MCF 10A (cell line): ENCODE measurements around the gene CERS1. TPM values are rescaled to one million over a fixed set of nuclear protein-coding genes. Genes with fewer than 3 reads are reported as not detected.

Source experiments
- BruUV-seq: library from RNA; stranded (reverse); fragments of 400-500 nt; replicated peaks from 2 replicates; lab custom pipeline; 2021; lab: Mats Ljungman, UMichigan
- CTCF ChIA-PET: fragments of 300-600 bp; sonication (Branson Sonifier 250); formaldehyde crosslinking; extraction: SDS; loops from one replicate; lab custom pipeline; 2021; ENCODE audit warnings: antibody characterized with exemption, inconsistent platforms; lab: Yijun Ruan, JAX
- POLR2A ChIA-PET: fragments of 300-600, 350-650 bp; sonication (Branson Sonifier 250); formaldehyde crosslinking; extraction: SDS; loops from one replicate; lab custom pipeline; 2020; ENCODE audit warnings: antibody characterized with exemption, inconsistent platforms; lab: Yijun Ruan, JAX
- DNase-seq: peaks from one replicate; pipeline ENCODE4 v3.0.0-alpha.2; 2018; ENCODE audit not compliant: unreplicated experiment
- H3K27ac Mint-ChIP-seq: one replicate; pipeline ENCODE4 v1.8.0; 2022; ENCODE audit warnings: mild to moderate bottlenecking, low read depth, mixed read lengths; ENCODE audit not compliant: unreplicated experiment
- H3K27me3 Mint-ChIP-seq: one replicate; pipeline ENCODE4 v1.8.0; 2022; ENCODE audit warnings: mixed read lengths; ENCODE audit not compliant: insufficient read depth, unreplicated experiment
- H3K36me3 Mint-ChIP-seq: one replicate; pipeline ENCODE4 v1.8.0; 2022; ENCODE audit warnings: mild to moderate bottlenecking, moderate library complexity, mixed read lengths; ENCODE audit not compliant: insufficient read depth, unreplicated experiment
- H3K4me1 Mint-ChIP-seq: one replicate; pipeline ENCODE4 v1.8.0; 2022; ENCODE audit warnings: mixed read lengths; ENCODE audit not compliant: insufficient read depth, unreplicated experiment
- H3K4me3 Mint-ChIP-seq: one replicate; pipeline ENCODE4 v1.8.0; 2022; ENCODE audit warnings: mild to moderate bottlenecking, moderate library complexity, mixed read lengths; ENCODE audit not compliant: unreplicated experiment
- H3K9me3 Mint-ChIP-seq: one replicate; pipeline ENCODE4 v1.8.0; 2022; ENCODE audit warnings: mixed read lengths; ENCODE audit not compliant: unreplicated experiment
- intact Hi-C: fragments of 100-400 bp; cut with micrococcal nuclease; formaldehyde crosslinking; loops from 2 replicates; pipeline ENCODE4 v1.14.1; 2022
- total RNA-seq: library from RNA; stranded (reverse); gene quantifications from 2 replicates; pipeline ENCODE4 v1.2.3, GENCODE V29; 2022
- TF ChIP-seq, protein P1 (sequence below): fragments of 200-600 bp; IDR thresholded peaks from one replicate; pipeline ENCODE4 v1.8.0; 2022; ENCODE audit warnings: antibody characterized with exemption, mild to moderate bottlenecking; ENCODE audit not compliant: unreplicated experiment

Gene CERS1
- total RNA-seq, 1 experiment from 2014 or later, result not detected

DNA sequence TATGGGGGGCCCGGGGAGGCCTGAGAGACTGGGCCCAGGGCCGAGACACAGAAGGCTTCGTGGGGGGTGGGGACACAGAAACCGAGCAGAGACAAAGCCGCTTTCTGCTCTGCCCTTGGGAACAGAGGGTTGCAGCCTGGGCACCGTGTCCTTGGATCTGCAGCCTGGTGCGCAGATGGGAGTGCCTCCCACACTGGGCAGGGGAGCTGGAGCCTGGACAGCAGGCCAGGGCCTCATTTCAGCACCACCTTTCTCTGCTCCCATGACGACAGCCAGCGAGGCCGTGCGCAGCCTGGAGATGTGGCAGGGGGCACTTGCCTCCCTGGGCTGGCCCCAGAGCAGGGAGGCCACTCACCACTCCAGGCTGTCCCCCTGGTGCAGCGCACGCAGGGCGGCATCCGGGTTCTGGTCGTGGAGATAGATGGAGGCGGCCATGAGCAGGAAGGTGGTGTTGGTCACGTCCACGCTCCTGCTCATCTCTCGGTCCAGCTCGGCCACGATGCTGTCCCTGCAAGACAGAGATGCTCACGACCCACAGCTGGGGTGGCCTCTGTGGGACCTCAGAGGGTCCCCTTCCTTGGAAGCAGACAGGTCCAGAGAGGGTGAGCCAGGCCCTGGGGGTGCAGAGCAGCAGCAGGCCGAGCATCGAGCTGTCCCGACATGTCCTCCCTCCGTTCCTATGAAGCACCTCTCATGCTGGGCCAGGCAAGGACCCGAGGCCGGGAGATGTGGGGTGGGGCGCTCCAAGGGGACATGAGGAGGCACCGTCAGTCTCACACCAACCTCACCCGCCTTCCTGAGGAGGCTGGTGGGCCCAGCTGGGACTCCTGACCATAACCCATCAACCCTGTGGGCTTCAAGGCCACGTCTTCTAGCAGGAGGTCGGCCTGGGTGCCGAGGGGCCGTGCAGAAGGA, 10.9 kb upstream of the CERS1 start:
- no peak for DNase-seq
- no TSS peak for BruUV-seq
- ChIA-PET POLR2A (interaction anchor here (0.7 to 3.3 kb wide), 2 partner anchors 12 to 78 kb away, joined by 3 to 12 read pairs; partner anchors contain the start of genes COPE and DDX49), CTCF (interaction anchor here (1.1 kb wide), 1 partner anchor 79 kb away, joined by 3 read pairs; no protein-coding TSS in a partner anchor)
- intact Hi-C loops, result no loop called here
- Mint-ChIP-seq H3K9me3 (no peaks in the 10 kb centered on the region), H3K27me3 (no peaks in the 10 kb centered on the region), H3K36me3 (peaks cover 22% of the 10 kb centered on the region), H3K27ac (no peak overlapping the region), H3K4me1 (no peaks in the 10 kb centered on the region), H3K4me3 (no peak overlapping the region)
- TF ChIP-seq, protein P1, sequence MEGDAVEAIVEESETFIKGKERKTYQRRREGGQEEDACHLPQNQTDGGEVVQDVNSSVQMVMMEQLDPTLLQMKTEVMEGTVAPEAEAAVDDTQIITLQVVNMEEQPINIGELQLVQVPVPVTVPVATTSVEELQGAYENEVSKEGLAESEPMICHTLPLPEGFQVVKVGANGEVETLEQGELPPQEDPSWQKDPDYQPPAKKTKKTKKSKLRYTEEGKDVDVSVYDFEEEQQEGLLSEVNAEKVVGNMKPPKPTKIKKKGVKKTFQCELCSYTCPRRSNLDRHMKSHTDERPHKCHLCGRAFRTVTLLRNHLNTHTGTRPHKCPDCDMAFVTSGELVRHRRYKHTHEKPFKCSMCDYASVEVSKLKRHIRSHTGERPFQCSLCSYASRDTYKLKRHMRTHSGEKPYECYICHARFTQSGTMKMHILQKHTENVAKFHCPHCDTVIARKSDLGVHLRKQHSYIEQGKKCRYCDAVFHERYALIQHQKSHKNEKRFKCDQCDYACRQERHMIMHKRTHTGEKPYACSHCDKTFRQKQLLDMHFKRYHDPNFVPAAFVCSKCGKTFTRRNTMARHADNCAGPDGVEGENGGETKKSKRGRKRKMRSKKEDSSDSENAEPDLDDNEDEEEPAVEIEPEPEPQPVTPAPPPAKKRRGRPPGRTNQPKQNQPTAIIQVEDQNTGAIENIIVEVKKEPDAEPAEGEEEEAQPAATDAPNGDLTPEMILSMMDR, result no peak

DNA sequence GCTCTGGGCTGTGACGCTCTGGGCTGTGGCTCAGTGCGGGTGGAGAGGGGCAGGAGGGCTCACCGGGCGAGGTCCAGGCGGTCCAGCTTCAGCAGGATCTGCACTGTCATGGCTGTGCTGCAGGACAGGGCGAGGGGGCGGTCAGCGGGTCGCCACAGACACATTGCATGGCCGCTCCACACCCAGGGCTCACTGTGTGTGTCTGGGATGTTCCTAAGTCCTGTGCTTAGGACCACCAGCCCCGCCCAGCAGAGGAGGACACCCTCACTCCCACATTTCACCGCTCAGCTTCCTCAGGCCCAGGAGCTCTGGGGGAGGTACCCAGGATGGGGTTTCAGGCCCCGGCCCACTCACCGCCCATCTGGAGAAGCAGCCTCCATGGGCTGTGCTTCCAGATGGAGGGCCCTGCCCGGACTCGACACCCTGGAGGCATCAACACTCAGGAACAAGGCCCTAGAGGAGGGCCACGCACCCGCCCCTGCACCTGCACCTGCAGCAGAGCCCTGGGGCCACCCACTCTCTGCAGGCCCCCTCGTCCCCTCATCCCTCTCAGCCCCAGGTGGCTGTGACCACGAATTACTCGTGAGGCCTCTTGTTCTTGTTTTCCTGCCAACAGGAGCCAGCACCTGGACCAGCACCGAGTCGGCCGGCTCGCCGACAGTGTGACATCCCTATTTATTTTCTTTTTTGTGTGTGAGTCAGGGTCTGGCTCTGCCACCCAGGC, 9.7 kb upstream of the CERS1 start:
- no TSS peak for BruUV-seq
- no peaks in the 10 kb centered on the region for H3K9me3 Mint-ChIP-seq
- H3K4me1 Mint-ChIP-seq, result no peaks in the 10 kb centered on the region
- intact Hi-C loops, result no loop called here
- H3K27me3 Mint-ChIP-seq, result no peaks in the 10 kb centered on the region
- H3K4me3 Mint-ChIP-seq, result no peak overlapping the region
- ChIA-PET CTCF (no interaction called here), POLR2A (interaction anchor here (0.7 to 3.3 kb wide), 2 partner anchors 13 to 77 kb away, joined by 3 to 12 read pairs; partner anchors contain the start of genes COPE and DDX49)
- no peak for DNase-seq
- H3K27ac Mint-ChIP-seq, result no peak overlapping the region
- TF ChIP-seq, protein P1, result no peak
- H3K36me3 Mint-ChIP-seq, result peaks cover 13% of the 10 kb centered on the region

DNA sequence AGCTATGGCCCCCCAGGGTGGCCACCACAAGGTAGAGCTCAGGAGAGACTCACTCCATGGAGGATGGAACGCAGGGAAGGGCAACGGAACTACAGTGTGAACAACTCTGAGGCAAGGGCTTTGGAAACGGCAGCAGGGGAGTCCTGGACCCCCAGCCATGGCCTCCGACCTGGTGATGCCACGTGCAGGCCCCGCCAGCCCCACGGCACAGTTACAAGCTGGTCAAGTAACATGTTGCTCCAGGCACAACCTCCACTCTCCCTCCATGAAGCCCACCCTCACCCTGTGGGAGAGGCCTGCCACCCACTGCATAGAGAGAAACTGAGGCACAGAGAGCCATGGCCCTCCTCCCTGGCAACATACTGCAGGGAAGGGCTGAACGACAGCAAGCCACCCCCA, 9.1 kb upstream of the CERS1 start:
- Mint-ChIP-seq H3K9me3 (no peaks in the 10 kb centered on the region), H3K4me3 (no peak overlapping the region), H3K27ac (no peak overlapping the region), H3K4me1 (no peaks in the 10 kb centered on the region), H3K27me3 (no peaks in the 10 kb centered on the region), H3K36me3 (peaks cover 13% of the 10 kb centered on the region)
- ChIA-PET CTCF (interaction anchor here (0.7 to 1.4 kb wide), 2 partner anchors 26 to 58 kb away, joined by 3 to 4 read pairs; no protein-coding TSS in a partner anchor), POLR2A (interaction anchor here (1.1 kb wide), 1 partner anchor 10 kb away, joined by 5 read pairs; no protein-coding TSS in a partner anchor)
- no peak for DNase-seq
- intact Hi-C loops, result no loop called here
- TF ChIP-seq, protein P1, result no peak
- no TSS peak for BruUV-seq
